Stimulated activated CD8-positive, alpha-beta memory T cell treated with anti-CD3 and anti-CD28 coated beads, Interleukin-12 subunit alpha, Interleukin-12 subunit beta, amount 100 ng/mL, for 4 hours (primary cell): ENCODE results near the gene CACNG3.

ENCODE experiments used
- DNase-seq: peaks from one replicate; pipeline ENCODE4 v3.0.0-alpha.2; 2020; ENCODE audit warnings: low read depth

Gene CACNG3

GRCh38 chr16:24396350-24397271, 140.5 kb downstream of the CACNG3 start:
- DNase-seq = no peak

DNA sequence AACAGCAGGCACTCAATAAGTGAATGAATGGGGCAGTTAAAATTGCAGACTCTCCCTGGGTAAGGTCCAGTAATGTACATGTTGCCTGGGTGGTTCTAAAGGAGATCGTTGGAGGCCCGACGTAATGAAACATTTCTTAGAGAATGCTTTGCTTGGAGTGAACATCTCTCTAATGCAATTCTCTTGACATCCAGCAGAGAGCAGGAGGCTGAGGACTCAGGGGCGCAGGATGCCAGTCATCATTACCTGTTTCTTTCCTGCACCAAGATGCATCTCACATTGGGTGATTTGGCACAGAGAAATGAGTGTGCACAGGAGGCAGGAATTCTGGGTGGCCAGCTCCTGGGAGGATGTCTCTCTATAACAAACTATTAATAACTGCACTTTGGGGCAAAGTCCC, 152.9 kb downstream of the CACNG3 start:
- DNase-seq = no peak
